C4-2B (cell line): ENCODE measurements around the gene APCDD1L.

Experiments used
- H3K27ac ChIP-seq: fragments of 450-650 bp; 2 replicates; pipeline ENCODE4 v1.5.1; 2017
- CTCF ChIP-seq: fragments of 450-650 bp; conservative IDR thresholded peaks from 2 replicates; pipeline ENCODE4 v1.5.1; 2017; ENCODE audit warnings: mild to moderate bottlenecking
- ZFX ChIP-seq: fragments of 450-650 bp; IDR thresholded peaks from 2 replicates; pipeline ENCODE4 v1.6.1; 2017

The APCDD1L gene

GRCh38 chr20:58457083-58457695, 58.0 kb downstream of the APCDD1L start:
- no peak overlapping the region for H3K27ac ChIP-seq
- TF ChIP-seq CTCF (no peak), ZFX (no peak)

- TF ChIP-seq ZFX (no peak), CTCF (no peak)
- H3K27ac ChIP-seq: no peak overlapping the region
These were observed 60.7 kb downstream of the APCDD1L start for GRCh38 chr20:58454460-58454859.

GRCh38 chr20:58453391-58453790, 61.8 kb downstream of the APCDD1L start:
- no peak for TF ChIP-seq ZFX
- no peak for TF ChIP-seq CTCF
- no peak overlapping the region for H3K27ac ChIP-seq

- no peak overlapping the region for H3K27ac ChIP-seq
- no peak for TF ChIP-seq ZFX
- TF ChIP-seq CTCF: no peak
These were observed 62.4 kb downstream of the APCDD1L start for GRCh38 chr20:58452667-58453255.

- TF ChIP-seq CTCF (no peak), ZFX (no peak)
- no peak overlapping the region for H3K27ac ChIP-seq
These were observed 64.9 kb downstream of the APCDD1L start for GRCh38 chr20:58450254-58450653.

GRCh38 chr20:58449681-58450221, 65.4 kb downstream of the APCDD1L start:
- H3K27ac ChIP-seq: no peak overlapping the region
- no peak for TF ChIP-seq ZFX
- TF ChIP-seq CTCF: no peak

GRCh38 chr20:58448958-58449357, 66.2 kb downstream of the APCDD1L start:
- TF ChIP-seq ZFX (no peak), CTCF (no peak)
- H3K27ac ChIP-seq: no peak overlapping the region
